Motor neuron (in vitro differentiated cells): ENCODE data around the gene KLHL12. TPM values are rescaled to one million over a fixed set of nuclear protein-coding genes. Genes with fewer than 3 reads are reported as not detected.

Experiments used
- ATAC-seq, 8 experiments: fragments of 200-7000 bp; cut with Tn5 transposase; replicated peaks in 6 of 8; 2 replicates each; pipeline ENCODE4 v1.8.0; 2021; ENCODE audit warnings: mild to moderate bottlenecking in 8 of 8, moderate library complexity in 8 of 8
- H3K27ac ChIP-seq, 2 donors: fragments of 250-450 bp; sonication (Bioruptor Pico); 2 replicates each; pipeline ENCODE4 v1.9.0; 2021; ENCODE audit warnings: antibody characterized with exemption in 2 of 2, mild to moderate bottlenecking in 2 of 2, moderate library complexity in 1 of 2
- H3K4me1 ChIP-seq, 2 donors: fragments of 250-450 bp; sonication (Bioruptor Pico); replicated peaks in 1 of 2; 2 replicates each; pipeline ENCODE4 v1.6.1; 2021; ENCODE audit warnings: antibody characterized with exemption in 2 of 2, mild to moderate bottlenecking in 2 of 2, moderate library complexity in 1 of 2
- H3K4me3 ChIP-seq, 5 donors: fragments of 250-450 bp; sonication (Bioruptor Pico); 2 replicates each; pipeline ENCODE4 v1.9.0; 2021; ENCODE audit warnings: antibody characterized with exemption in 5 of 5, mild to moderate bottlenecking in 5 of 5, moderate library complexity in 4 of 5
- WGBS, 10 experiments: fragments of 450-650 bp; shearing (Covaris generic); methylation state at CpG; one replicate each; pipeline ENCODE4 v1.0.0; 2022; 5-methylcytosine and 5-hydroxymethylcytosine counted together
- in situ Hi-C, 9 experiments: fragments of 400-800 bp; cut with MboI; loops; one replicate each; pipeline ENCODE4 v1.15.0; 2021; ENCODE audit warnings: low sequenced_read_pairs in 9 of 9, low pct_unique_long_range_greater_than_20kb in 2 of 9; ENCODE audit not compliant: unreplicated experiment in 9 of 9
- total RNA-seq, 8 experiments: library from RNA; unstranded; fragments of 300-600 nt; gene quantifications; 2 replicates each; pipeline versions ENCODE4 v1.2.3 to v1.2.4, GENCODE V29; 2022

The KLHL12 gene
- total RNA-seq, 8 experiments from 2014 or later = 16.4 to 42.5 (median 31.9) TPM

GRCh38 chr1:202843081-202843480 lies 84.0 kb downstream of the KLHL12 start:
- WGBS, 10 experiments = 44 to 100% (median 74%) methylated on average over 1 to 11 of the region's 11 CpGs
- Histone ChIP-seq H3K4me3 (no peak overlapping the region), H3K27ac (no peak overlapping the region), H3K4me1 (no peaks in the 10 kb centered on the region)
- ATAC-seq = no peak
- in situ Hi-C loops = no loop called here

Other genes with a start within 250 kb of the KLHL12 start
- 10 to 100 TPM in 2 of 8 experiments, 1 to 10 TPM in 4, under 1 TPM in 2; 0.29 to 23.5 (median 5.5) TPM for gene SYT2, start 216.8 kb downstream of the KLHL12 start, total RNA-seq
- gene KDM5B, start 118.8 kb downstream of the KLHL12 start, total RNA-seq = 100 to 1,000 TPM in 5 of 8 experiments, 10 to 100 TPM in 3; 49.0 to 191 (median 166) TPM
- 10 to 100 TPM in 1 of 8 experiments, 1 to 10 TPM in 7; 1.1 to 15.1 (median 4.4) TPM for gene PCAT6, start 116.3 kb downstream of the KLHL12 start, total RNA-seq
- 10 to 100 TPM in 6 of 8 experiments, 1 to 10 TPM in 2; 8.1 to 16.3 (median 10.8) TPM for gene RABIF, start 38.1 kb downstream of the KLHL12 start, total RNA-seq
- gene ADIPOR1, start 31.1 kb upstream of the KLHL12 start, total RNA-seq = 10 to 100 TPM; 59.0 to 91.2 (median 67.8) TPM
- 10 to 100 TPM; 33.6 to 90.0 (median 39.5) TPM for gene CYB5R1, start 40.0 kb upstream of the KLHL12 start, total RNA-seq
- gene TMEM183A, start 80.1 kb upstream of the KLHL12 start, total RNA-seq = 100 to 1,000 TPM in 1 of 8 experiments, 10 to 100 TPM in 7; 33.6 to 124 (median 62.1) TPM
- gene PPFIA4, start 99.3 kb upstream of the KLHL12 start, total RNA-seq = 10 to 100 TPM in 4 of 8 experiments, 1 to 10 TPM in 4; 1.5 to 34.3 (median 10.7) TPM
- under 1 TPM in 6 of 8 experiments, not detected in 2; 0.14 to 0.71 (median 0.22) TPM for gene MYOG, start 158.8 kb upstream of the KLHL12 start, total RNA-seq
- 10 to 100 TPM in 2 of 8 experiments, 1 to 10 TPM in 6; 3.2 to 15.5 (median 3.9) TPM for gene ADORA1, start 200.5 kb upstream of the KLHL12 start, total RNA-seq
- under 1 TPM in 5 of 8 experiments, not detected in 3; 0.09 to 0.24 (median 0.15) TPM for gene MYBPH, start 248.6 kb upstream of the KLHL12 start, total RNA-seq